Measurements from ENCODE around the gene RNF166.

The RNF166 gene

DNA sequence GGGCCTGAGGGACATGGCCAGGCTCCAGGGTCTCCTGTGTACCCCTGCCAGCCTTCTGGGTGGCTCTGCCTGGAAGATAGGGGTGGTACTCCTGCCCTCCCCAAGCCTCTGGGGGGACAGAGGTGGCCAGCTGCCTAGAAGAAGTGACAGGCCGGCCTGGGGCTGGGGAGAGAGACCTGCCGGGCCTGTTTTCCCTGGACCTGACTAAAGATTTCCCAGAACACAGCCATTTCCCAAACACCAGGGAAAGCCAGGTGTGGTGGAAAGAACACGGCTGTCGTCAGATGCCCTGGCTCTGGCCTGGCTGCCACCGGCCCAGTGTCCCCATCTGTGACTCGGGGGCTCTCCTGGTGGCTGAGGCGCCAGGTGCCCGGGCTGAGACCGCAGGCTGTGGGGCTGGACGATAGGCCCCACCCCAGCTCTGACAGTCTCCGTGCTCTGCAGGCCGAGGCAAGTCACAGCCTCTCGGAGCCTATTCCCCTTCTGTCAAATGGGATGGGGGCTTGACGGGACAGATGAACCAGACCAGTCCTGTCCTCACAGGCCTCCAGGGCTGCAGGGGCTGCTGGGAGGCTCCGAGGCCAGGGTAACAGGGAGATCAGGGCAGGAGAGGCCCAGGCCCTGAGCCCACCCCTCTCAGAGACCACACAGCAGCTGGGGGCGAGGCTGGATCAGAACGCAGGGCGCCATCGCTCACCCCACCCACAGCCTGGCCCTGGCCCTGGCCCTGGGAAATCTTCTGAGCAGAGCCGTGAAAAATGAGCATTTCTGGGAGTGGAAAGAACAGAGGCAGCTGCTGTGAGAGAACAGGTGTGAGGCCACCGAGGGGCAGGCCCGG, 33.1 kb upstream of the RNF166 start:
- DNase-seq (ENCODE audit: low spot score) = no peak

DNA sequence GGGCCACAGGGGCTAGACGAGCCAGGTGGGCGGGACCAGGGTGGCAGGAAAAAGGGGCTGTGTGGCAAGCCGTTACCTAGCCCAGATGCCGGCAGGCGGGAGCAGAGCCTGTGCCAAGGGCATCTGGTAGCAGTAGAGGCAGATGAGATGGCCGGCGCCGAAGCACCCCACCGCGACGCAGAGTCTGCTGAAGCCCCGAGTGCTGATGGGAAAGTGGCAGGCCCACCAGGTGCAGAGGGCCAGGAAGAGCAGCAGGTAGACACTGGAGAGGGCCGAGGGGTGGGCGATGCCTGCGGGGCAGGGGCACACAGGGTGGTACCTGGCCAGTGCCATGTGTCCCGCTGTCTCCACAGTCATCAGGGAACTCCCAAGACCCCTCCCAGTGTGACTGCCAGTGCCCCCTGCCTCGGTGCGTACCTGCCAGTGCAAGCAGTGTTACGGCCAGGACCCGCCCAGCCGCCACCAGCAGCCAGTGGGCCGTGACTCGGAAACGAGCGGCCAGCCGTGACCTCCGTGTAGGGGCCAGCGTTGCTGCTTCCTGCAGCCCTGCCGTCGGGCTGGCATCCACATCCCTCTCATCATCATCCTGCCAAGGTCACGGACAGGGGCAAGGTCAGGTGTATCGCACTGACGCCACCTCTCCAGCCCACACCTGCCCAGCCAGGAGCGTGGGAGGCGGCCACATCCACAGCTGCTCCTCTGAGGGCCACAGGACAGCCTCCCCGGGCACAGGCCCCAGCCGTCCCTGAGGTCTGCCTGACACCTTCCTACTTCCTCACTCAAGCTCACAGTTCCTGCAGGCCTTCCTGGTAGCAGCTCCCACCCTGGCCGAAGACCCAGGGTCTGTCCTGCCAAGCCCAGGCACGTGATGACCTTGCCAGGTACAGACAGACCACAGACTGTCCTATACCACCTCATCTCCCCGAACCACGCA, 32.2 kb upstream of the RNF166 start:
- DNase-seq (ENCODE audit: low spot score) = no peak

DNA sequence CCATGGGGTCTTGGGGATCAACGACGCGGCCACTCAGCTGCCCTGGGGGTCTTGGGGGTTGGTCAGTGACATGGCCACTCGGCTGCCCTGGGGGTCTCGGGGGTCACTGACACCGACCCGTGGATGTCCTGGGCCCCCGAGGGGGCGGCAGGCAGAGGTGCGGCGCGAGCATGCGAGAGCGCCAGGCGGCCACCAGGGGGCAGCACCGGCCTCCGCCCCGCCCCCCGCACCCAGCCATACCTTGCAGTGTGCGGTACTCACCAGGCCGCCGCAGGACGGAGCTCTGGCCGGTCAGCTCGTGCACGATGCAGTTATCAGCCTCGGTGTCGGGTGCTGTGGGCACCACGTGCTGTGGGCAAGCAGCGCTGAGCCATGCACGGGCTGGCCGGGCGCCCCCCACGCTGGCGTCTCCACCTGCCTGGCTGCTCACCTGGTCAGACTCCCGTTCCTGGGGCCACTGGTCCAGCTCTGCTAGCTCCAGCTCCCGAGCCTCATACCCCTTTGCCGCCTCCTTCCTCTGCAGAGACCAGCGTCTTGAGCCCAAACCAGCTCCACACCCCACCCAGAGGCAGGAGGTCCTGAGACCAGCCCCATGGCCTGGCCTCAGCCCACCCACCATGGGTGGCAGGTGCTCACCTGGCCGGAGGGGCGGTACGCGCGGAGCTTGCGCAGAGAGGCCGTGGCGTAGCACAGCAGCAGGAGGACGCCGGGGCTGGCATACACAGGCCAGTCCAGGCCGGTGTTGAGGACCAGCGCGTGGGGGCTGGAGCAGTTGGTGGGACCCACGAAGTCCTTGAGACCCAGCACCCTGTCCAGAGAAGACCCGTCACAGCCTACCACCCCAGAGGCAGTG, 31.3 kb upstream of the RNF166 start:
- peak; percentile 90 for DNase-seq (ENCODE audit: low spot score)

DNA sequence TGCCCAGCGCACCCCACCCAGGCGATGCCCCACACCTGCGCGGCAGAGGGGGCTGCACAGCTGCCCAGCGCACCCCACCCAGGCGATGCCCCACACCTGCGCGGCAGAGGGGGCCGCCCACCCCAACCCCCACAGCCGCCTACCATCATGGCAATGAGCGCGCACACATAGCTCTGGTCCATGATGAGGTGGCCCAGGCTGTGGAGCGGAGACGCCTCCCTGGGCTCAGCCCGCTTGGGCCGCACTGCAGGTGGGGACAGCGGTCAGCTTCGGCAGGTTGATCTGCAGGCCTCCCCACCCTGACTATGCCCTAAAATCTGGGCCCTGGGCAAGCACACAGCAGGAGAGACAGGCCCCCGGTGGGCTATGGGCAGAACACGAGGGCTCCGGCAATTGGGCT, 30.3 kb upstream of the RNF166 start:
- no peak for DNase-seq (ENCODE audit: low spot score)

DNA sequence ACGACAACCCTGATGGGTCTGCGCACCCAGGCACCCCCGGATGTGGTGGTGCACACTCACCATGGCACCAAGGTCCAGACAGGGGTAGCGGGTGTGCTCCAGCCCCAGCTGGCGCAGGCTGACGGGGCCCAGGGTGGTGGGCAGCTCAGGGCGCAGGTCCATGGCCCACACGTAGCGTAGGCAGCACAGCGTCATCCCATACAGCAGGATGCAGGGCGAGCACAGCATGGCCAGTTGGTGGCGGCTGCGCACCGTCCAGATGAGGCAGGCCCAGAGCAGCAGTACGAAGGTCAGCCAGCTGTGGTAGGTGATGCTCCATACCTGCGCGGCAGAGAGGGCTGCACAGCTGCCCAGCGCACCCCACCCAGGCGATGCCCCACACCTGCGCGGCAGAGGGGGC, 29.9 kb upstream of the RNF166 start:
- no peak for DNase-seq (ENCODE audit: low spot score)

DNA sequence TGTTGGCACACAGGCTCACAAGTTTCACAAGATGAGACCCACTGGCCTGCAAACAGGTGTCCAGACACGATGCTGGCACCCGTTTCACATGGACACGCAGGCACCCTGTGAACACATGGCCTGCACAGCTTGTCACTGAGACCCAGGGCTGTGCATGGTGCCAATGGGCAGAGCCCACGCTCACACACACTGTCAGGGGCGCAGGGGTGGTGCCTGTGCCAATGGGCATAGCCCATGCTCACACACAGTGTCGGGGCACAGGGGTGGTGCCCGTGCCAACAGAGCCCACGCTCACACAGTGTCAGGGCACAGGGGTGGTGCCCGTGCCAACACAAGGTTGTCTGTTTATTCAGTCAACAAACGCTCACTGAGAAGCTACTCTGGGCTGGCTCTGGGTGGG, 29.4 kb upstream of the RNF166 start:
- DNase-seq (ENCODE audit: low spot score) = no peak

DNA sequence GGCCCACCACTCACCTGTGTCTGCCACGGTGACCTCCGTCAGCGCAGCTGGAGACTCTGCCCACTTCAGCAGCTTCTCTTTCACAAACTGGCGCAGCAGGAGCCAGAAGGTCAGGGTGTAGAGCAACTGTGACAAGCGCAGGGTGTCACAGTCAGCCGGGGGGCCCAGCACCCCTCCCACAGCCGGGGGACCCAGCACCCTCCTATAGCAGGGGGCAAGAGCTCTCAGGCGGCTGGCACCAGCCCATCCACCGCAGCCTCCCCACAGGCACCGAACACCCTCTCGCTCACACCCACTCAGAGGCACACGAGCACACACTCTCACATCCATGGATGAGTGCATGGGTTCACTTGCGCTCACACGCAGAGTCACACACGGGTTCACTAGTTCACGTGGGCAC, 28.9 kb upstream of the RNF166 start:
- DNase-seq (ENCODE audit: low spot score) = no peak

DNA sequence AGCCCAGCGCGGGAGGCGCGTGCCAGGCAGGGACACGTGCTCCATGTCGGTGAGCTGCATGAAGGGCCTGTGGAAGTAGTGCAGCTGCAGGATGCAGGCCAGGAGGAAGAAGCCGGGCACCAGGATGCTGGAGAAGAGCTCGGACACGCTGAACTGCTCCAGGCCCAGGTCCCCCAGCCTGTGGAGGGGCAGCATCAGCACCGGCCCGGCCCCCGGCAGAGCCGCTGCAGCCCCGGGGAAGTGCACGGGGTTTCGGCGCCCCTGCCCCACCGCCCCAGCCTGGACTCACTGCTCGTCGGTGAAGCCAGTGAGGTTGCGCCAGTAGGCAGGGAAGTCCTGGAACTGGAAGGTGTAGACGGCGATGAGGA, 28.1 kb upstream of the RNF166 start:
- no peak for DNase-seq (ENCODE audit: low spot score)

DNA sequence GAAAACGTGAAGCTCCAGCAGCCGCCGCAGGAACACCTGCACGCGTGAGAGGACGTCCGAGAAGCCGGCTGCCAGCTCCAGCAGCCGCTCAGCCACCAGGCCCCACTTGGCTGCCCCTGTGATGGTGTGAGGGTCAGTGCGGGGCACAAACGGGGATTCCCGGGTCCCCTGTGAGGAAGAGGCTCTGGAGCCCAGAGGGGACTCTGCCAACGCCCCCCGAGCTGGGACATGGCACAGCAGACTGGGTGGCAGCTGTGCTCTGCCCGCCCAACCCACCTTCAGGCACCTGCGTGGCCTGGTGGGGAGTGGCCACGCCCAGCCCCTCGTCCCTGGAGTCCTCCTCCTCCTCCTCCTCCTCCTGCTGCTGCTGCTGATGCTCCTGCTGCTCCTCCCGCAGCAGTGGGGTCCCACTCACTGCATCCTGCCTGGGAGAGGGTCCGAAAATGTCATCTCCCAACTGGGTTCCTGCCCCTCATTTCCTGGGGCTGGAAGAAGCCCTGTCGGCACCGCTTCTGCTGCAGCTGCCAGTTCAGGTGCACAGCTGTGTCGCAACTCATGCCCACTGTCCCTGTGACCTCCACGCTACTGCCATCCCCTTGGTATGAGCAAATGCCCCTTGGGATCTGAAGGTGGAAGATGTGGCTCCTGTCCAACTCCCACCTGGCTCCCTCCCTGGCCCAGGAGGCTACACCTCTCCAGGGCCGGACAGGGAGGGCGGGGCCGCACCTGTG, 27.6 kb upstream of the RNF166 start:
- no peak for DNase-seq (ENCODE audit: low spot score)

DNA sequence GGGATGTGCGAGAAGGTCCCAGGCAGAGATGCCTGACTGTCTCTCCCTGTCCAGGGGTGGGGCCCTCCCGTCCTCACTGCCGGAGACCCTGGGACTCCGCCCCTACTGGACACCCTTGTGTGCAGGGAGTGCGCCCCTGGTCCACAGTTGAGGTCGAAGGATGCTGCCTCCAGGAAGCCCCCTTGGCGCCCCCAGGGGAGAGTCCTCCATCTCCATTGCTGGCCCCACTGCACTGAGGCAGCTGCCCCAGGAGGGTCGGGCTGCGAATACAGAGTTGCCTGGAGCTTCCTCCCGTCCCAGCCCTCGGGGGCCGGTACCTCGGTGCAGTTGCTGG, 26.7 kb upstream of the RNF166 start:
- no peak for DNase-seq (ENCODE audit: low spot score)

DNA sequence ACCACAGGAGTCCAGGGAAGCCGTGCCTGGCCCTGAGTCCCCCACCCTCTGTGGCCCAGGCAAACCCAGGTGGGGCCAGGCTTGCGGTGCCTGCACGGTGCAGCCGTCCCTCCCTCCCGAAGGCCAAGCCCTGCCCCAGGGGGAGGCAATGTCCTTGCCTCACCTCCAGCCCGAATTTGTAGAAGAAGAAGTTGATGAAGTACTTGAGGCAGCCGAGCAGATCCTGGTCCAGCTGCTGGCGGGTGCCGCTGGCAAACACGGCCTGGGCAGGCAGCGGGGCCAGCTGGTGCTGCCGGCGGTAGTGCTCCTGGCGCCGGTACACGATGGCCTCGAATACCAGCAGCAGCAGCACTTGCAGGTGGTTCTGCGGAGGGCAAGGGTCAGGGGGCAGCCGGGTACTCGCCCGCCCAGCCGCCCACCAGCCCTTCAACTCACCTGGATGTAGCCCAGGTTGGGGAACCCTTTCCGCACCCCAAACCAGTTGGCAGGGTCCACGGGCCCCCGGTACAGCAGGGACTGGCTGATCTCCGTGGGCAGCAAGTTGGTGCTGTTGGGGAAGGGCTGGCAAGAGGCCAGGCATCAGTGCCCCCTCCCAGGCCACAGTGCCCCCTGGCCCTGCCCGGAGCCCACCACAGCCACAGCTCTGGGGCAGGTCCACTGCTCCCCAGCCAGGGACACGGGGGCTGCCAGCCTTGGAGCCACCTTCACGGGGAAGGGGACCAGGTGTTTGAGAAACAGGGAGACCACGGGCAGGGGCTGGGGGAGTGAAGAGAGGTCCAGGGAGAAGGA, 26.2 kb upstream of the RNF166 start:
- DNase-seq (ENCODE audit: low spot score) = no peak

DNA sequence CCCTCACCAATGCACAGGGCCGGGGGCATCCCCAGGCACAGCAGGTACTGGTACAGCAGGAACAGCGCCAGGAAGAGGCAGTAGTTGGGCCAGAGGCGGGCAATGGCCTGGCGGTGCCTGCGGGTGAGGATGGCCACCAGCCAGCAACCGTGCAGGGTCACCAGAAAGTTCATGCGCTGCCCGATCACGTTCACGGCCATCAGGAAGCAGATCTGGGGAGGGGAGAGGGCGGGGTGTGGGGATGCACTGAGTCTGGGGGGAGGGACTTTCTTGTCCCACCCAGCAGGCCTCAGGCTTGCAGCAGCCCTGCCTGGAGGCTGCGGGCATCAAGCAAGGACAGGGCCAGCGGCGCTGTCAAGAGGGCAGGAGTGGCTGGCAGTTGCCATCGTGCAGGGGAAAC, 25.5 kb upstream of the RNF166 start:
- DNase-seq (ENCODE audit: low spot score) = peak; percentile 71

DNA sequence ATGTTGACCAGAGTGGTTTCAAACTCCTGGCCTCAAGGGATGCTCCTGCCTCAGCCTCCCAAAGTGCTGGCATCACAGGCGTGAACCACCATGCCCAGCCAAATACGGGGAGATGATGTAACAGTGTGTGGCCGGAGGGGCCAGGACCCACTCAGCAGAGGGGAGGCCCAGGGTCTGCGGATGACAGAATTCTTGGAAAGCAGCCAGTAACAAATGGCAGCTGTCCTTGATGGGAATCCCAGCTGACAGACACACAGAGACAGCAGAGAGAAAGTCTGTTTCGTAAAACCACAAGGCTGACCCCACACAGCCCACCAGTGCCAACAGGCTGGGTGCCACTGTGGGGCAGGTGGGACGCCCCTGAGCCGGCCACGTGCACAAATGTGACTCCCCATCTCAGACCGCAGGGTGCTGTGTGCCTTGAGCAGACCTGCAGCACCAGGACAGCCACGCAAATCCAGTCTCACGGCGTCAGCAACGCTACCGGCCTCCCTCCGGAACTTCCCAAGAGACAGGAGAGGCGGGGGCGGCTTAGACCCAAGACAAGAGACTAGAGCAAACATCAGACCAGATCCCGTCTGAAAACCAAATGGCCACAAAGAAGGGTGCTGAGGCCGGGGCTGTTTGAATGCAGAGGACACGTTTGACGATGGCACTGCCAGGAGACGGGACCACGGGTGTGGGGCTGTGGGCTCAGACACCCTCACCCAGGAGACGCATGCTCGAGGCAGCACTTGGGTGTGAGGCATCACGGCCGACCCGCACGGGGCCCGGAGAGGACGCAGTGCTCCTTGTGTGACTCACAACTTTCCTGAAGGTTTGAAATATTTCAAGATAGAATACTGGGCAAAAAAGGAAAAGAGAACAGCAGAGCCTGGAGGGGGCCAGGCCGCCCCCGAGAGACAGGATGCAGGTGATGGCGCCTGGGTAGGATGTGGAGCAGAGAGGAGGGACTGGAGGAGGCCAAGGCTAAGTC, 24.7 kb upstream of the RNF166 start:
- no peak for DNase-seq (ENCODE audit: low spot score)

DNA sequence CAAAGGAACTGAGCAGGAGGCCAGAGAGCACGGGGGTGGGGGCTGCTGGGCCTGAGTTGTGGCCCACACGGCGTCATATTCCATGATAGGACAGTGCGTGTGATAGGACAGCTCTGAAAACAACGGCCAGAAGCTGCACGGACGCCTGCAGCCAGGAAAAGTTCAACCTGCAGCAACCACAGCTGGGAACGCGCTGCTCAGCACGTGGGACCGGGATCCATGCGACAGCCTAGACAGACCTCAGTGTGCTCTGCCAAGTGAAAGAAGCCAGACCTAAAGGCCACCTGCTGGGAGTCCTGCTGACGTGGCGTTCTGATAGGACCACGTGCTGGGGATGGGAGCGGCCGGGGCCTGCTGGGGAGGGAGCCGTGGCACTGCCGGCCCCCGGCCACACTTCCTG, 21.7 kb upstream of the RNF166 start:
- no peak for DNase-seq (ENCODE audit: low spot score)

DNA sequence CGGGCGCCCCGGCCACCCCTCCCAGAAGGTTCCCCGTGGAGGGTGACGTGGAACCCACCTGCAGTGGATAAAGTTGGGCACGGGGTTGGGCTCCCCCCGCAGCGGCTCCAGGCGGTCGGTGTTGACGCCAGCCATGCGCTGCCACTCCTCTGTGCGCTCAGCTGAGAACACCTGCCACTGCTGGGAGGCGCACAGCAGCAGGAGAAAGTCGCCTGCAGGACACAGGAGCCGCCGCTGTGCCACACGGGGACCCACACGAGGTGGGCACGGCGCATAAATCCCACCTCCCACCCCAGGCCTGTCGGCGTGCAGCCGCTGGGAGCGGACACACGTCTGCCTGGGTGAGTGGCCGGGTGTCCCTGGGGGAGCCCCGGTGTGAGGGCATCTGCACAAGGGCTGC, 20.8 kb upstream of the RNF166 start:
- DNase-seq (ENCODE audit: low spot score) = no peak

DNA sequence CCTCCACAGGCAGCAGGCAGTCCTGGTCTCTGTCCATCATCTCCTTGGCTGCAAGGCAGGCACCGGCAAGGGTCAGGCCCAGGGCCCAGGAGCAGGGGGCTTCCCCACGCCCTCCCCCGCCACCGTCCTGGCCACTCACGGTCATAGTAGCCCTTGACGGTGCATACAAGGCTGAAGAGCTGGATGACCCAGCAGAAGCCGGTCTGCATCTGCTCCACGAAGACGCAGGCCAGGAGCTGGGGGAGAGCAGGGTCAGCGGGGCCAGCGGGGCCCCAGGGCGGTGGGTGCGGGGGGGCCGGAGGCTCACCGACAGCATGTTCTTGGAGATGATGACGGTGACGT, 20.2 kb upstream of the RNF166 start:
- no peak for DNase-seq (ENCODE audit: low spot score)

DNA sequence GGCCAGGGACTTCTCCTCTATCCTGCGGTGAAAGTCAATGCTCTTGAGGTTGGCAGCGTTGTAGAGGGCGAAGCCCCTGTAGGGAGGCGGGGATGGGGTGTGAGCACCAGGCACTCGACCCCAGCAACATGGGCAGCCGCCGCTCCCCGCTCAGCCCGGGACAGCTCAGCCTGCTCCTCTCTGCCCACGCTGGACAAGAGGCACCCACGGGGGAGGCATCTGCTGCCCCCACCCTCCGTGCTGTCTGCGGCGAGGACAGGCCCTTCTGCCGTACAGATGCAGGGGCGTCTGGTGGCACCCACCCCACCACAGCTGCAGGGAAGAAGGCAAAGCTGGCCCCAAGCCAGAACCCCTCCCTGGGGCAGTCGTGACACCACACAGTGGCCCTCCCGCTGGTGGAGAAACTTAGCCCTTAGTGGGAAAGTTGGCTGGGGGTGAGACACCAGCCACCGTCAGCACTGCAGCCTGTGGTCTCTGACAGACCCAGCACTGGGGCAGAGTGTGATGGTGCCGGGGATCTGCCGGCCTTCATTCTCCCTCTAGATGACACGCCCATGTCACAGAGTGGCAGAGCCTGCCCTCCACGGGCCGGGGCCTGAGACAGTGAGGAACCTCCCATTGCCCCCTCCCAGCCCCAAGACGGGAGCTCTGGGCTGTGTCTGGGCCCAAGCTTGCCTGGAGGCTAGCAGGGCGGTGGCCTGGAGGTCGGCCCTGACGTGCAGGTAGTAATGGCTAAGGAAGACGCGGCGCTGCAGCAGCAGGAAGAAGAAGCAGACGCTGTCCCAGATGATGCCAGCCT, 19.6 kb upstream of the RNF166 start:
- DNase-seq (ENCODE audit: low spot score) = no peak

DNA sequence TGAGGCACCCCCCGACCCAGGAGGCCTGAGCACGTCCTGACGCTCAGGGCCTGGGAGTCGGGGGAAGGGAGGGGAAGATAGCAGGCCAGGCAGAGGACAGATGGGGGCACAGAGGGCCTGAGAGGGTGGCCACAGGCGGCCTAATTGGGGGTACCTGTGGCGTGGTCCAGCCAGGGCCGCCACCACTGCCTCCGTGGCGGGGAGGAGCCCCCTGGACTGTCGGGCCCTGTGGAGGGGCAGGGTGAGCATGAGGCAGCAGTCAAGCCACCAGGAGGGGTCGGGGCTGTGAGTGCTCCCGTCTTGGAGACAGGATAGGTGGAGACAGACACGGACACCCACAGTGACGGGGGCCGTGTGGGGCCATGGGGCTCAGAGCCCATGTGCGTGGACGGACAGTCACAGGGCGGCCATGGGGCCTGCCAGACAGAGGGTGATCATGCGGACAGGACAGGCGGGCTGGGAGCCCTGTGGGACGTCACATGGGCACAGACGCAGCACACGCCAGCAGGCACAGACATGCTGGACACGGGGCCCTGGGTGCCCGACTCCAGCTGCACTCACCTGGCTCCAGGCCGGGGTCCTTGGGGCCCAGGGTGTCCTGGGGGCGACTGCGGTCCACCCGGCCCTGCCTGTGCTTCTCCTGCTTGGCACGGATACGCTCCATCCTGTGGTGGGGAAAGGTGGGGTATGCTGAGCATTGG, 18.8 kb upstream of the RNF166 start:
- DNase-seq (ENCODE audit: low spot score) = no peak
